ENCODE data around the gene SLC6A4. TPM values are rescaled to one million over a fixed set of nuclear protein-coding genes. Genes with fewer than 3 reads are reported as not detected.
"Not testable (repeated sequence)": the region's sequence is repeated elsewhere in the genome, so short reads cannot be mapped to it uniquely, and the experiment has no call there.

SLC6A4 gene
- total RNA-seq, 2 experiments from 2014 or later = 0.04 TPM; not detected in 1

DNA sequence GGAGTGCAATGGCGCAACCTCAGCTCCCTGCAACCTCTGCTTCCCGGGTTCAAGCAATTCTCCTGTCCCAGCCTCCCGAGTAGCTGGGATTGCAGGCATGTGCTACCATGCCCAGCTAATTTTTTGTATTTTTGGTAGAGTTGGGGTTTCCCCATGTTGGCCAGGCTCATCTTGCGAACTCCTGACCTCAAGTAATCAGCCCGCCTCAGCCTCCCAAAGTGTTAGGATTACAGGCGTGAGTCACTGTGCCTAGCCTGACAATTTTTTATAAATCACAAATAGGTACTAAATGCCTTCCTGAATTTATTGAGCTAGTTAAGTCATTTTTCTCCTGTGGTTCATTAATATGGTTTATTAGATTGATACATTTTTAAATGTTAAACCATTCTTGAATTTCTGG is 87.6 kb downstream of the SLC6A4 start:
- CTCF ChIA-PET, POLR2A ChIA-PET: not testable (repeated sequence)

Other genes starting within 250 kb of the SLC6A4 start
- gene NSRP1, start 118.9 kb downstream of the SLC6A4 start, total RNA-seq = 10 to 100 TPM; 25.3 to 26.2 TPM
- gene BLMH, start 56.2 kb upstream of the SLC6A4 start, total RNA-seq = 10 to 100 TPM; 75.6 to 75.7 TPM
- not detected for gene TMIGD1, start 98.4 kb upstream of the SLC6A4 start, total RNA-seq
- 10 to 100 TPM; 27.4 to 29.8 TPM for gene CPD, start 143.2 kb upstream of the SLC6A4 start, total RNA-seq
- gene GOSR1, start 241.7 kb upstream of the SLC6A4 start, total RNA-seq = 10 to 100 TPM; 47.0 to 48.6 TPM

Data from activated CD8-positive, alpha-beta memory T cell treated with anti-CD3 and anti-CD28 coated beads for 36 hours (primary cell).